Mesothelial cell of epicardium (in vitro differentiated cells): ENCODE results near the gene CILP. TPM values are rescaled to one million over a fixed set of nuclear protein-coding genes. Genes with fewer than 3 reads are reported as not detected.
"Not testable (repeated sequence)": the region's sequence is repeated elsewhere in the genome, so short reads cannot be mapped to it uniquely, and the experiment has no call there.

ENCODE experiments used
- DNase-seq, 2 experiments: peaks; one replicate each; pipeline ENCODE4 v3.0.0; 2021; ENCODE audit warnings: low spot score in 2 of 2; ENCODE audit not compliant: unreplicated experiment in 2 of 2
- H3K27ac Mint-ChIP-seq: 2 replicates; pipeline ENCODE4 v1.8.0; 2021; ENCODE audit warnings: mixed read lengths
- H3K27me3 Mint-ChIP-seq: 2 replicates; pipeline ENCODE4 v1.8.0; 2021; ENCODE audit warnings: low read depth, mixed read lengths
- H3K36me3 Mint-ChIP-seq: 2 replicates; pipeline ENCODE4 v1.8.0; 2021; ENCODE audit warnings: mixed read lengths
- H3K4me1 Mint-ChIP-seq: 2 replicates; pipeline ENCODE4 v1.8.0; 2021; ENCODE audit warnings: mixed read lengths
- H3K4me3 Mint-ChIP-seq: 2 replicates; pipeline ENCODE4 v1.8.0; 2021; ENCODE audit warnings: mild to moderate bottlenecking, moderate library complexity, mixed read lengths
- H3K9me3 Mint-ChIP-seq: 2 replicates; pipeline ENCODE4 v1.8.0; 2021; ENCODE audit warnings: mixed read lengths
- CTCF ChIP-seq: fragments of 200-600 bp; sonication (generic); IDR thresholded peaks from one replicate; pipeline ENCODE4 v1.5.0; 2021; ENCODE audit warnings: antibody characterized with exemption; ENCODE audit not compliant: unreplicated experiment
- total RNA-seq: library from RNA; stranded (reverse); gene quantifications from 3 replicates; pipeline ENCODE4 v1.2.1, GENCODE V29; 2021

CILP gene
- total RNA-seq, 1 donor from 2014 or later, result 1.3 TPM

DNA sequence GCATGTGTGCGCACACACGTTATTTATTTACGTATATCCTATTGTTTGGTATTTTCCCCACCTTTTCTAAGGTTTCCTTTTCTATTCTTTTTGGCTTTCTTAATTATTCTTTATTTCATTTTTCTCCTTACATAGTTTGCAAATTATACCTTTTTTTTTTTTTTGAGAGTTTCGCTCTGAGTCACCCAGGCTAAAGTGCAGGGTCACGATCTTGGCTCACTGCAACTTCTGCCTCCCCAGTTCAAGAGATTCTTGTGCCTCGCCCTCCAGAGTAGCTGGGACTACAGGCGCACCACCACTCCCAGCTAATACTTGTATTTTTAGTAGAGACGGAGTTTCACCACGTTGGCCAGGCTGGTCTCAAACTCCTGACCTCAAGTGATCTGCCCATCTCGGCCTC is 20.0 kb upstream of the CILP start:
- Mint-ChIP-seq H3K27me3 (no peaks in the 10 kb centered on the region), H3K27ac (no peak overlapping the region), H3K36me3 (no peaks in the 10 kb centered on the region), H3K4me3 (no peak overlapping the region), H3K9me3 (no peaks in the 10 kb centered on the region), H3K4me1 (no peaks in the 10 kb centered on the region)
- no peak for DNase-seq
- TF ChIP-seq CTCF, result no peak

DNA sequence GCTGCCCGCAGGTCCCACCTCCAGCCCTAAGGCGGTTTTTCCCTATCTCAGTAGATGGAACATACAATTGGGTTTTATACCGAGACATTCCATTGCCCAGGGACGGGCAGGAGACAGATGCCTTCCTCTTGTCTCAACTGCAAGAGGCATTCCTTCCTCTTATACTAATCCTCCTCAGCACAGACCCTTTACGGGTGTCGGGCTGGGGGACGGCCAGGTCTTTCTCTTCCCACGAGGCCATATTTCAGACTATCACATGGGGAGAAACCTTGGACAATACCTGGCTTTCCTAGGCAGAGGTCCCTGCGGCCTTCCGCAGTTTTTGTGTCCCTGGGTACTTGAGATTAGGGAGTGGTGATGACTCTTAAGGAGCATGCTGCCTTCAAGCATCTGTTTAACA is 15.6 kb upstream of the CILP start:
- H3K4me1 Mint-ChIP-seq, H3K4me3 Mint-ChIP-seq, H3K27ac Mint-ChIP-seq, H3K9me3 Mint-ChIP-seq, H3K27me3 Mint-ChIP-seq, H3K36me3 Mint-ChIP-seq, DNase-seq: not testable (repeated sequence)

- H3K9me3 Mint-ChIP-seq, result no peaks in the 10 kb centered on the region
- DNase-seq, result no peak
- no peak for TF ChIP-seq CTCF
- no peaks in the 10 kb centered on the region for H3K4me1 Mint-ChIP-seq
- no peaks in the 10 kb centered on the region for H3K36me3 Mint-ChIP-seq
- H3K27me3 Mint-ChIP-seq, result peaks cover 2% of the 10 kb centered on the region
- H3K27ac Mint-ChIP-seq, result no peak overlapping the region
- no peak overlapping the region for H3K4me3 Mint-ChIP-seq
Observed at GRCh38 chr15:65226221-65226620, 14.9 kb upstream of the CILP start.

DNA sequence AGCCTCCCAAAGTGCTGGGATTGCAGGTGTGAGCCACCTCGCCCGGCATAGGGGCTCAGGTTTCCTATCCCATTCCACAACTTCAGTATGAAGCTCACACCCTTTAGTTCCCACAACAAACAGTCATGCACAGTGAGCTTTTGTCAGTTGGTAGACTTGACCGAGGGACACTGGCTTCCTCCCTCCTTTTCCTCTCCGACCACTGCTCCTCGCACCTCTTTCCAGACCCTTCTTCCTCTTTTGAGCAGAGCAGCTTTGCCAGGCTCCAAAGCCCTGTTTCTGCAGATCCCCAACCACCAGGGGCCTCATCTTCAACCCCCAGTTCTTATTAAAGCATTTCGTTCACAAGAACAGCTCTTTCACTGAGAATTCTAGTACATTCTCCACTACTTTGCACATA is 12.7 kb upstream of the CILP start:
- no peak for TF ChIP-seq CTCF
- Mint-ChIP-seq H3K4me1 (no peaks in the 10 kb centered on the region), H3K27me3 (peaks cover 2% of the 10 kb centered on the region), H3K27ac (no peak overlapping the region), H3K9me3 (no peaks in the 10 kb centered on the region), H3K36me3 (no peaks in the 10 kb centered on the region), H3K4me3 (no peak overlapping the region)
- DNase-seq, result no peak

DNA sequence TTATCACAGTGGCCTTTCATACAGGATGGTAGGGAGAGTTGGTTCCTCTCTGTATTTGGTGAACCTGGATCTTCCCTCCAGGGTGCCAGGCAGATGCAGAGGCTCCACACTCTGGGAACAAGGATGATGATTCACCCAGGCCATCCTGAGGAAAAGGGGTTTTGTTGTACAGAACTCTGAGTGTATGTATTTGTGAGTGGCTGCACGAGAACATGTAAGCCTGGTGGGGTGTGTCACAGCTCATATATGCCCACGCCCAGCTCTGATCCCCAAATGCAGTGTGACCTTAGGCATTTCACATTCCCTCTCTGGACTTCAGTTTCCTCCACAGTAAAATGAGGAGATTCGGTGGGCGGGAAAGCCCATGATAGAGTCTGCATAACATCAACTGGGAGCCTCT is 11.6 kb upstream of the CILP start:
- H3K4me3 Mint-ChIP-seq, result no peak overlapping the region
- TF ChIP-seq CTCF, result no peak
- no peaks in the 10 kb centered on the region for H3K36me3 Mint-ChIP-seq
- H3K27me3 Mint-ChIP-seq, result peaks cover 2% of the 10 kb centered on the region
- no peak for DNase-seq
- H3K27ac Mint-ChIP-seq, result no peak overlapping the region
- H3K4me1 Mint-ChIP-seq, result no peaks in the 10 kb centered on the region
- no peaks in the 10 kb centered on the region for H3K9me3 Mint-ChIP-seq

DNA sequence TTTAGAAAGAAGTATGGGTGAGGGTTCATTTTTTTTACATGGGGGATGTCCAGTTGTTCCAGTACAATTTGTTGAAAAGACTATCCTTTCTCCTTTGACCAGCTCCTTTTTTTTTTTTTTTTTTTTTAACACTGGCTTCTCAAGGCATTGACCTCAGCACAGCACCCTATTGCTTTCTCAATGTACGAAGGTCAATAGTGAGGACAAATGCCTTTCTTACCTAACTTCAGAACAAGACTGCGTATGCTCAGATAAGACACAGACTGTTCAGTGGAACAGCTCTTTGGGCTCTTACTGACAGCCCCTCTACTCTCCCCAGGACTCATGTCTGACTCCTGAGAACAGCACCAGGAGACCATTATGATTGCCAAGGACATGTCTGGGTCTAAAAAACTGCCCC is 10.4 kb upstream of the CILP start:
- Mint-ChIP-seq H3K27ac (no peak overlapping the region), H3K4me3 (no peak overlapping the region), H3K4me1 (no peaks in the 10 kb centered on the region), H3K27me3 (peaks cover 2% of the 10 kb centered on the region), H3K9me3 (no peaks in the 10 kb centered on the region), H3K36me3 (no peaks in the 10 kb centered on the region)
- TF ChIP-seq CTCF, result no peak
- no peak for DNase-seq
